Fibroblast of lung (primary cell): Measurements from ENCODE around the gene MED15.

Source experiments
- EZH2 ChIP-seq: IDR thresholded peaks from 2 replicates; pipeline ENCODE4 v1.5.1; 2012; ENCODE audit warnings: low read length, control low read depth, mild to moderate bottlenecking; ENCODE audit errors: missing control alignments
- TF ChIP-seq, protein P1 (sequence below), 2 donors: IDR thresholded peaks in 1 of 2; conservative IDR thresholded peaks in 1 of 2; 1 replicate in 1 of 2; 2 replicates in 1 of 2; pipeline ENCODE4 v1.5.1; 2011 to 2012; ENCODE audit warnings: low read length in 2 of 2, control low read depth in 1 of 2, inconsistent platforms in 1 of 2, low read depth in 1 of 2, mild to moderate bottlenecking in 1 of 2

DNA sequence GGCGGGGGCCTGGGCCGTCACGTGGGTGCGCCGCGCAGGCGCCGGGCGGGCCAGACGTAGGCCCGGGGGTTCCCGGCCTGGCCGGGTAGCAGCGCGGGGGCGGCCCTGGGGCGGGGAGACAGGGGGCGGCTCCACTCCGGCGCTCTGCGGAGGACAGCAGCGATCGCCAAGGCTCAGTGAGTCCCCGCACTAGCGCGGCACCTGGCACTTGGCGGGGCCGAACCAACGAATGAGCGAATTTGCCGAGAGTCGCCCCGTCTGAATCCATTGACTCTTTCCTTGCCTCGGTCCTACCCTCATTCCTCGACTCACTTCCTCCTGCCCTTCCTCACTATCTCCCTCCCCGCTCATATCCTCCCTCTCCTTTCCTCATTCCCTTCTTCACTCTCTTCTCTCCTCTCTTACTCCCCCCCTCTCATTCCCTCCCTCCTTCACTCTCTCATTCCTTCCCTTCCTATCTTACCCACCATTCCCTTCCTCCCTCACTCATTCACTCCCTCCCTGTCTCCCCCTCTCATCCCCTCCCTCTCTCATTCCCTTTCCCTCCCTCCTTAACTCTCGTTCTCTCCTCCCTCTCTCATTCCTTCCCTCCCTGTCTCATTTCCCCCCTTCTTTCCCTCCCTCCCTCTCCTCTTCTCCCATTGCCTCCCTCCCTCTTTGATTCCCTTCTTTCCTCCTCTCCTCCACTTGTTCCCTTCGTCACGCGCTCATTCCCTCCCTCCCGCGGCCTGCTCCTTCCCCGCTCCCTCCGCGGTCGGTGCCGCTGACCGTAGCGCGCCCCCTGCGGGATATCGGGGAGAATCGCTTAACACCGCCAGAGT lies 11.3 kb upstream of the MED15 start:
- TF ChIP-seq, protein P1, sequence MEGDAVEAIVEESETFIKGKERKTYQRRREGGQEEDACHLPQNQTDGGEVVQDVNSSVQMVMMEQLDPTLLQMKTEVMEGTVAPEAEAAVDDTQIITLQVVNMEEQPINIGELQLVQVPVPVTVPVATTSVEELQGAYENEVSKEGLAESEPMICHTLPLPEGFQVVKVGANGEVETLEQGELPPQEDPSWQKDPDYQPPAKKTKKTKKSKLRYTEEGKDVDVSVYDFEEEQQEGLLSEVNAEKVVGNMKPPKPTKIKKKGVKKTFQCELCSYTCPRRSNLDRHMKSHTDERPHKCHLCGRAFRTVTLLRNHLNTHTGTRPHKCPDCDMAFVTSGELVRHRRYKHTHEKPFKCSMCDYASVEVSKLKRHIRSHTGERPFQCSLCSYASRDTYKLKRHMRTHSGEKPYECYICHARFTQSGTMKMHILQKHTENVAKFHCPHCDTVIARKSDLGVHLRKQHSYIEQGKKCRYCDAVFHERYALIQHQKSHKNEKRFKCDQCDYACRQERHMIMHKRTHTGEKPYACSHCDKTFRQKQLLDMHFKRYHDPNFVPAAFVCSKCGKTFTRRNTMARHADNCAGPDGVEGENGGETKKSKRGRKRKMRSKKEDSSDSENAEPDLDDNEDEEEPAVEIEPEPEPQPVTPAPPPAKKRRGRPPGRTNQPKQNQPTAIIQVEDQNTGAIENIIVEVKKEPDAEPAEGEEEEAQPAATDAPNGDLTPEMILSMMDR (conservative IDR thresholded peaks at IDR 0.05 in 1 of 2, IDR thresholded peaks at IDR 0.05 in 1 of 2; ENCODE audit: low read depth in 1 of 2, low read length in 2 of 2), result peak; percentile 76 to 77
- no peak for TF ChIP-seq EZH2
